ENCODE measurements around the gene DPCD. TPM values are rescaled to one million over a fixed set of nuclear protein-coding genes. Genes with fewer than 3 reads are reported as not detected.
A peak's percentile ranks its signal among the peaks of the same experiment; 100 is the strongest.

DPCD gene
- total RNA-seq, 6 experiments from 2014 or later = 2.2 to 4.3 (median 3.5) TPM

DNA sequence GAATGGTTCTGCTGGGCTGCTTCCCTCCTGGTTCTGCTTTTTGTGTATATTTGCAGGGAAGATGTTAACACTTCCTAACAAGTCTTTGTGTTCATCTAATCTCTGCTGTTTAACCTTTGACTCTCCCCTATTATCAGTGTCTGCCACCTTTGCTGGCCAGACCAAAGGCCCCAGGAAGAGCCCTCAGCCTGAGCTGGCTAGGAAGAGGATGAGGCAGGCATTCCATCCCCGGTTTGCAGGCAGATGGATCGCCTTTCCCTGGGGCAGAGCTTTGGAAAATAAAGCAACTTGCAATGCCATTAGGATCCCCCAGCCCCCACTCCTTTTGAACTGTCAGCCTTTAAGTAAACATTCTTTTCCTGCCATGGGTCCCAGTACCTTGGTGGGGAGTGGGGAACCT is 19.0 kb downstream of the DPCD start:
- Histone ChIP-seq H3K27ac (no peak overlapping the region), H3K9me3 (no peaks in the 10 kb centered on the region), H3K4me1 (no peaks in the 10 kb centered on the region), H3K27me3 (no peaks in the 10 kb centered on the region), H3K36me3 (peaks cover 0 to 18% (median 3%) of the 10 kb centered on the region in 4 donors), H3K4me3 (no peak overlapping the region)
- DNase-seq (no peak), ATAC-seq (no peak)
- TF ChIP-seq, protein P1, sequence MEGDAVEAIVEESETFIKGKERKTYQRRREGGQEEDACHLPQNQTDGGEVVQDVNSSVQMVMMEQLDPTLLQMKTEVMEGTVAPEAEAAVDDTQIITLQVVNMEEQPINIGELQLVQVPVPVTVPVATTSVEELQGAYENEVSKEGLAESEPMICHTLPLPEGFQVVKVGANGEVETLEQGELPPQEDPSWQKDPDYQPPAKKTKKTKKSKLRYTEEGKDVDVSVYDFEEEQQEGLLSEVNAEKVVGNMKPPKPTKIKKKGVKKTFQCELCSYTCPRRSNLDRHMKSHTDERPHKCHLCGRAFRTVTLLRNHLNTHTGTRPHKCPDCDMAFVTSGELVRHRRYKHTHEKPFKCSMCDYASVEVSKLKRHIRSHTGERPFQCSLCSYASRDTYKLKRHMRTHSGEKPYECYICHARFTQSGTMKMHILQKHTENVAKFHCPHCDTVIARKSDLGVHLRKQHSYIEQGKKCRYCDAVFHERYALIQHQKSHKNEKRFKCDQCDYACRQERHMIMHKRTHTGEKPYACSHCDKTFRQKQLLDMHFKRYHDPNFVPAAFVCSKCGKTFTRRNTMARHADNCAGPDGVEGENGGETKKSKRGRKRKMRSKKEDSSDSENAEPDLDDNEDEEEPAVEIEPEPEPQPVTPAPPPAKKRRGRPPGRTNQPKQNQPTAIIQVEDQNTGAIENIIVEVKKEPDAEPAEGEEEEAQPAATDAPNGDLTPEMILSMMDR (IDR thresholded peaks at IDR 0.05) = no peak
- TF ChIP-seq POLR2A (IDR thresholded peaks at IDR 0.05) = no peak
- intact Hi-C loops (cut with DNase I) = no loop called here
- 72% methylated on average over 2 of the region's 2 CpGs for WGBS (ENCODE audit: insufficient coverage, low coverage, low lambda C conversion rate, missing lambda C conversion rate)

DNA sequence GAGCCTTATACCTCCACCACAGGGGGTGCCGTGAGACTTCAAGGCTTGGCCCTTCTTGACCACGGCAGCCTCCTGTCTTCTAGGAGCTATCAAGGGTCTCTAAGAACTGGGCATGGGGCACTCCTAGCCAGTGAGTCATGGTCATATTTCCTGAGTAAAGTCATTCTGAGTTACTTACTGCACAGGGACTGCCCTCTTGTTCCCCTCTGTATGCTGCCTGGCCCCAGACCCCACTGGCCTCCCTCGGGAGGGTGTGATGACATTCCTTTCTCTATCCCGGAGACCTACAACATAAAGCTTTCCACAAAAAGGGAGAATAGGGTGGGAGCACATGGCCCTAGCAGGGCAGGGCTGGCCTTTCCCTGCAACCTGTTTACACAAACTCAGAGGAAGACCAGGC is 21.4 kb downstream of the DPCD start:
- DNase-seq = no peak
- H3K4me1 ChIP-seq = no peaks in the 10 kb centered on the region
- H3K27ac ChIP-seq = no peak overlapping the region
- TF ChIP-seq, protein P1 (IDR thresholded peaks at IDR 0.05) = no peak
- no peak for TF ChIP-seq POLR2A (IDR thresholded peaks at IDR 0.05)
- no peak for ATAC-seq
- no peaks in the 10 kb centered on the region for H3K9me3 ChIP-seq
- H3K36me3 ChIP-seq = peaks cover 0 to 18% (median 3%) of the 10 kb centered on the region in 4 donors
- no peaks in the 10 kb centered on the region for H3K27me3 ChIP-seq
- H3K4me3 ChIP-seq = no peak overlapping the region
- intact Hi-C loops (cut with DNase I) = no loop called here
- 83% methylated on average over 1 of the region's 4 CpGs for WGBS (ENCODE audit: insufficient coverage, low coverage, low lambda C conversion rate, missing lambda C conversion rate)

DNA sequence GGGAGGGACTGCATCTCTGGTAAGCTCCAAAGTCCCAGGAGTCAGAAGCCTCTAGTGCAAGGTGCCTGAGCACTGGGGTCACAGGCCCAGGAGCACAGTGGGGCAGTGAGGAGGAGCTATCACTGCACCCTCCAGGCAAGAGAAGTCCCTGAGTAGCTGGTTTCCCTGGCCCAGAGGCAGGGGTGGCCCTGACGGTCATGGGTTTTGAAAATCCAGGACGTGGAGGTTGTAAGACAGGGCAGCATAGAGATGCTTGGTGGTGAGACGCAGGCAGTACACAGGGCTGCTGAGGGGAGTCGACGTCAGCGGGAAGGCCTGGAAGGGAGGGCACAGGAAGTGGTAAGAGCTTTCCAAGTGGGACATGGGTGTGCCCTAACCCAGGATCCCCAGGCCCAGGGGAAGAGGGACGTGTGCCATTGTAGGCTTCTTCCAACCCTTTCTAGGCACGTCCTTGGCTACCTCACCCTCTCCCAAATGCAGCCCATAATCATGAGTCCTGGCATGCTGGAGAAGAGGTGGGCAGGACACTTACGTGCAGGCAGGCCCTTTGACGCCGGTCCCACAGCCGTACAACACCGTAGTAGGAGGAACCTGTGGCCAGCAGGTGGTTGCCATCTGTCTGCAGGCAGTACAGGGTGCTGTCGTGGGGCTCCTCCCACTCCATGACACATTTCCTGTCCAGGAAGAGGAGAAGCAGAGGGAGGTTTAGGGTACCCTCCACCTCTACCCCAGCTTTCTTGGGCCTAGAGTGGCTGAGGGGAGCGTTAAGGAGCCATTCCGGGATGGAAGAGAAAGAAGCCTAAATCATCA is 23.2 kb downstream of the DPCD start:
- H3K4me1 ChIP-seq = no peaks in the 10 kb centered on the region

DNA sequence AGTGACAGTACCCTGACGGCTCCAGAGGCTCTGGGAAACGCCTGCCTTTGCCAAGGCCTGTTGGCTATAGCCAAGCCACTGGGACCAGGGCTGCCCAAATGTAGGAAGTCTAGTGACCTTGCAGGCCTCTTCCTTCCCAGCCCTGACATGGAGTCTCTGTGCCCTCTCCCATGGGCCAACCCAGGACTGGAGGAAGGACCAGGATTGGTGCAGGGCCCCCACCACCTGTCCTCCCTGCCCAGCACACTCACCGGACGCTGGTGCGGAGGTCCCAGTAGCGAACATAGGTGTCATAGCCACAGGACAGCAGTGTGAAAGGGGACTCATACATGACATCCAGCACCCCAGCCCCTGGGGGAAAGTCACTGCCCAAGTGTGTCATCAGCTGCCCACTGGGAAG is 24.0 kb downstream of the DPCD start:
- WGBS (ENCODE audit: insufficient coverage, low coverage, low lambda C conversion rate, missing lambda C conversion rate) = no CpG with 5 or more reads among the region's 6 CpGs
- DNase-seq (no peak), ATAC-seq (peak in 1 of 4 donors; percentile 5)
- H3K4me3 ChIP-seq = no peak overlapping the region
- no peak overlapping the region for H3K27ac ChIP-seq
- intact Hi-C loops (cut with DNase I) = no loop called here
- no peaks in the 10 kb centered on the region for H3K27me3 ChIP-seq
- no peaks in the 10 kb centered on the region for H3K4me1 ChIP-seq
- H3K36me3 ChIP-seq = peaks cover 0 to 18% (median 3%) of the 10 kb centered on the region in 4 donors
- H3K9me3 ChIP-seq = no peaks in the 10 kb centered on the region
- TF ChIP-seq, protein P1 (IDR thresholded peaks at IDR 0.05) = no peak
- no peak for TF ChIP-seq POLR2A (IDR thresholded peaks at IDR 0.05)

More for the DNA sequence above, 23.2 kb downstream of the DPCD start:
- H3K36me3 ChIP-seq = peaks cover 0 to 18% (median 3%) of the 10 kb centered on the region in 4 donors
- intact Hi-C loops (cut with DNase I) = no loop called here
- no peak overlapping the region for H3K4me3 ChIP-seq
- no peak for ATAC-seq
- H3K27me3 ChIP-seq = no peaks in the 10 kb centered on the region
- H3K9me3 ChIP-seq = no peaks in the 10 kb centered on the region
- 82% methylated on average over 9 of the region's 16 CpGs for WGBS (ENCODE audit: insufficient coverage, low coverage, low lambda C conversion rate, missing lambda C conversion rate)
- no peak for DNase-seq
- TF ChIP-seq, protein P1 (IDR thresholded peaks at IDR 0.05) = no peak
- no peak for TF ChIP-seq POLR2A (IDR thresholded peaks at IDR 0.05)
- no peak overlapping the region for H3K27ac ChIP-seq

All from right lobe of liver (tissue), 6 donors.